ENCODE results near the gene ADCY4.
"Not testable (repeated sequence)": the region's sequence is repeated elsewhere in the genome, so short reads cannot be mapped to it uniquely, and the experiment has no call there.

ADCY4 gene

DNA sequence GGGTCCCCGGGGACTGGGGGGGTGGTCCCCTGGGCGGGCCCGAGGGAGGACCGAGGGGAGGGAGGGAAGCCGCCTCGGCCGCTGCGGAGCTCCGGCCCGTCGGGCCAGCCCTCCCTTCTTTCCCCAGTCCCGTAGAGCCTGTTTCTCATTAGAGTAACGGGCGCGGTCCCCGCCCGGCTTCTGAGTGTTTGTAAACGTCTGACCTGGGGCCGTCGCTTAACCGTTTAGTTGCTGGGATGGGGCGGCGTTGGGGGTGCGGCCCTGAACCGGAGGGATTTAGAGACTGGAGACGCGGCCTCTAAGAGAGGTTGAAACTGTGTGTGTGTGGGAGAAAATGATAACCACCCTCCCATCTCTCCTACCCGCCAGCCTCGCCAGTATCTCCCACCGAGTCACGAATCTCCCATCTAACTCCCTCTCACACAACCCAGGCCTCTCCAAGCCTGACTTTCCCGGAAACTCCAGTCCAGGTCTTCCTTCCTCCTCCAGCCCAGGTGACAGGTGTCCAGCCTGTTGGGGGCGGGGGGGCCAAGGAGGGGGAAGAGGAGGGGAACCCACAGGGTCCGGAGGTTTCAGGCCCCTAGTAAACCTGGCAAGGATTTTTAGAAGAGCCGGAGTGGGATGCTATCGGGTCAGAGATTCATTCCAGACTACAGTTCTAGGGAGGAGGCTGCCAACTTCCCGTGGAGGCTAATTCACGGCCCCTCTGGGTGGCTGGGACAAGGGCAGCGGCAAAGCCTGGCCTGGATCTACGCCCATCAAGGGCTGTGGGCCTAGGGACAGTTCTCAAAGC lies 32.0 kb upstream of the ADCY4 start:
- peak; percentile 93 for DNase-seq (ENCODE audit: low read depth, low spot score)

DNA sequence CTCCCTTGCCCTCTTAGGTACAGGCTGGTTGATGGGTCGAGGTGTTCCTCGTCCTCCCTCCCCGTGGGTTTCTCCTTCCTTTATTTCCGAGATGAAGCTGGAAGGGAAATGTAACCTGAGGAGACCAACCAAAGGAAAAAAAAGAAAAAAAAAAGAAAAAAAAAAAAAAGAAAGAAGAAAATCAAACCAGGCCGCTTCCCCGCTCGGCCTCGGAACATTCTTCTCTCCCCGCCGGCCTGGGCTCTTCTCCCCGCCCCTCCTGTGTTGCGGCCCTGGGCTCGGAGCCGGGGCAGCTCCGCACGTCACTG lies 31.5 kb upstream of the ADCY4 start:
- DNase-seq (ENCODE audit: low read depth, low spot score) = no peak

DNA sequence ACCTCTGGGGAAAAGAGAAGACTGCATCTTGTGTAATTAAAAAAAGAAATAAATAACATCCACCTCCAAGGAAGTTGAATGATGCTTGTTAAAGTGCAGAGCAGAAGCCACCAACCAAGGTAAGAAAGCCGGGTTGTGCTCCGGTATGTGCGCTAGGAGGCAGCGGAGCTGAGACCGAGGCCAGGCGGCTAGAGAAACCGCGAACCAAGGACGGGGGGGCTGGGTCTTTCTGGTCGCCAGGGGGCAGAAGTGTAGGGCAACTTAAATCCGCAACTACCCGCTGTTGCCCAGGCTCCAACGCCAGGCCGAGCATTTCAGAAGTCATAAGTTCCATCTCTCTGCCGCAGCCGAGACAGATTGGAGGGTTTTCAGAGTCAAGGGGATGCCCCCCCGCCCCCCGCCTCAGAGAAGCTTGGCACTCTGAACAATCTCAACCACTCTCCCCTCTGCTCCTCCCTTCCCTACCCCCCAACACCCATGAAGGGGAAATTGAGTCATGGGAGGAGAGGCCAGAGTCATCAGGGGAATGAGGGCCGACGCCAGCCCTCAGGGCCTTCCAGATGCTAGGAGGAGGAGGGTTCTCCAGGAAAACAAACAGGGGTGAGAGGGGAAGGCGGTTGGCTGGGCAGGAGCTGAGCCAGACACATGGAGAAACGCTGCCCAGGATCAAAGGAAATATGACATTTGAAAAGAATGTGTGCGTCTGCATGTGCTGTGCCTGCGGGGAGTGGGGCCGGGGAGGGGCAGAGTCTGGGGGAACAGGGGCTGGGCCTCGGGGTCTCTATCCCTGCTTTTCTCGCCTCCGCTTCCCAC lies 30.9 kb upstream of the ADCY4 start:
- DNase-seq (ENCODE audit: low read depth, low spot score) = peak; percentile 81

DNA sequence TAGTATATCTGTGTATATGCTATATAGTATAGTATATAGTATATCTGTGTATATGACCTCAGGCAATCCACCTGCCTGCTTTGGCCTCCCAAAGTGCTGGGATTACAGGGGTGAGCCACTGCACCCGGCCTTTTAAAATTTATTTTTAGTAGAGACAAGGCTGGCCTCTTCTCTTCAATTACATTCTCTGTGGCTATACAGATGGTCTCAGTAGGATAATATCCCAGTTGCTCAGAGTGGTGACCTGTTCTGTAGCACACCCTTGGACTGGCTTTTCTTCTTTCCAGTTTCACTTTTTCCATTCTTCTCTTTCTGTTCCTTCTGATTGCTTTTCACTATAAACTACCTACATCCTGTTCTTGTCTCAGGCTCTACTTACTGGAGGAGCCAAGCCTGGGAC lies 30.0 kb upstream of the ADCY4 start:
- DNase-seq (ENCODE audit: low read depth, low spot score) = no peak

DNA sequence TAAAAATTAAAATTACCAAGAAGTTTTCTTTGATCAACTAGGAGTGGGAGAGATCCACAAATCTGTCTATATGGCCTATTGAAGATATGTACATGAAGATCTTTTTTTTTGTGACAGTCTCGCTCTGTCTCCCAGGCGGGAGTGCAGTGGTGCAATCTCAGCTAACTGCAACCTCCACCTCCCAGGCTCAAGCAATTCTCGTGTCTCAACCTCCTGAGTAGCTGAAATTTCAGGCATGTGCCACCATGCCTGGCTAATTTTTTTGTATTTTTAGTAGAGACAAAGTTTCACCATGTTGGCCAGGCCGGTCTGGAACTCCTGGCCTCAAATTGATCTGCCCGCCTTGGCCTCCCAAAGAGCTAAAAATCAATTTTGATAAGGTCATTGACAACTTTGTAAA lies 28.5 kb upstream of the ADCY4 start:
- no peak for DNase-seq (ENCODE audit: low read depth, low spot score)

DNA sequence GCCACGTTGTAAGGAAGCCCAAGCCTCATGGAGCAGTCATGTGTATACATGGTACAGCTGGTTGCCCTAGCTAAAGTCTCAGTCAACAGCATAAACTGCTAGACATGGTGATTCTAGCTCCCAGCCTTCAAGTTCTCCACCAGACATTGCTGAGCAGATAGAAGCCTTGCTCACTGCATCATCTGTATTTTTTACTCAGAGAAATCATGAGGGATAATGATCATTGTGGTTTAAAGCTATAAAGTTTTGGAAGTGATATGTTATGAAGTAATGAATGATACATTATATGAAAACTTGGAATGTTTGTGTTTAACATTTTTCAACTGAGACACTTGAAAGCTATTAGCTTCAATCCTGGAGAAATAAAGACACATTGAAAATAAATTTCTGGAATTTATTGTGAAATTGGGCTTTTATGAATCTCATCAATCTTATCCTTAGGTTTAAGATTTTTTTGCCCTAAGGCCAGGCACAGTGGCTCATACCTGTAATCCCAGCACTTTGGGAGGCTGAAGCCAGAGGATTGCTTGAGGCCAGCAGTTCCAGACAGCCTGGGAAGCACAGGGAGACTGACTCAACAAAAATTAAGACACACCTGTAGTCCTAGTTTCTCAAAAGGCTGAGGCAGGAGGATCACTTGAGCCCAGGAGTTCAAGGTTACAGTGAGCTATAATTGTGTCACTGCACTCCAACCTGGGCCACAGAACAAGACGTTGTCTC lies 27.5 kb upstream of the ADCY4 start:
- no peak for DNase-seq (ENCODE audit: low read depth, low spot score)

DNA sequence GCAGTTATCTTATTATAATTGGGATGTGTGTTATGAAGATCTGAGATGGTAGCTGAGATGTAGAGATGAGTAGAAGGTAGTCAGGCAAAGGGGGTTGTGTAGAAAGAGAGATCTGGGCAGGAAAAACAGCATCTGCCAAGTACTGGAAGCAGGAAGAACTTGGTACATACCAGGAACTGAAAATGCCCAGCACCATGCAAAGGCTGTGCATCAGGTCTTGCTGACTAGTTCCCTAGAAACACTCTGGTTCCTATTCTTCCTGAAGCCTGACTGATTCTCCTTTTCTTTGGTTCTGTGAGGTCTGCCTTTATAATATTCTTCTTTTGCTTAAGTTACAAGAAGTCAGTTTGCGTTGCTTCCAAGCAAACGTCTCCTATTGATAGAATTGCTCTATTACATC lies 26.5 kb upstream of the ADCY4 start:
- no peak for DNase-seq (ENCODE audit: low read depth, low spot score)

DNA sequence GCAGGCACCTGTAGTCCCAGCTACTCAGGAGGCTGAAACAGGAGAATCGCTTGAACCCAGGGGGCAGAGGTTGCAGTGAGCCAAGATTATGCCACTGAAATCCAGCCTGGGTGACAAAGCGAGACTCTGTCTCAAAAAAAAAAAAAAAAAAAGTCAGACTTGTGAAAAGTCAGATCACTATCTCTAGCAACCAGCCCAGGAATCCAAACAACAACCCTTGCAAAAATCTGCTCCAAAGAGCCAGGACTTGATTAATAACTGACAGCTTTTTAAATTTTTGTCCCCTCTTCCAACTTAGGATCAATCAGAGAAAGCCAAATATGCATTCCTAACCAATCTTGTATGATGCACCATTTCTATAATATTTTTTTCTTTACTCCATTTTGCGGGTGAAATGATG lies 25.4 kb upstream of the ADCY4 start:
- DNase-seq (ENCODE audit: low read depth, low spot score) = no peak

DNA sequence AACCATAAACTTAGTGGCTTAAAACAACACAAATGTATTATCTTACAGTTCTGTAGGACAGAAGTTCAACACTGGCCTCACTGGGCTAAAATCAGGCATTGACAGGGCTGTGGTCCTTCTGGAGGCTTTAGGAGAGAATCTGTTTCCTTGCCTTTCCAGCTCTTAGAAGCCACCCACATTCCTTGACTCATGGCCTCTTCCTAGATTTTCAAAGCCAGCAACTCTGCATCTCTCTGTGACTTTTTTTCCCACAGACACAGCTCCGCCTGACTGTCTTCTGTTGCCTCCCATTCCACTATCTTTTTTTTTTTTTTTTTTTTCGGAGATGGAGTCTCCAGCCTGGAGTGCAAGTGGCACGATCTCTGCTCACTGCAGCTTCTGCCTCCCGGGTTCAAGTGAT lies 21.3 kb upstream of the ADCY4 start:
- no peak for DNase-seq (ENCODE audit: low read depth, low spot score)

DNA sequence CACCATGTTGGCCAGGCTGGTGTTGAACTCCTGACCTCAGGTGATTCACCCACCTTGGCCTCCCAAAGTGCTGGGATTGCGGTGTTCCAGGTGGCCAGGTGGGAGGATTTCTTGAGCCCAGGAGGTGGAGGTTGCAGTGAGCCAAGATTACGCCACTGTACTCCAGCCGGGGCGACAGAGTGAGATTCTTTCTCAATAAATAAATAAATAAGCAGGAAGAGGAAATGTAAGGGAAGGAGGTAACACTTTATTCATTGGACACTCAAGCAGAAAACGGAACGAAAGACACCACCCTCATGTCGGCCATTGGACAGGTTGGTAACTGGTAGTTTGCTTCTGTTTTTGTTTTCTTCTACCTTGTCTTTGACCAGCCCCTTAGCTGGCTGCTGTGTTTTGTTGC lies 20.1 kb upstream of the ADCY4 start:
- no peak for DNase-seq (ENCODE audit: low read depth, low spot score)

DNA sequence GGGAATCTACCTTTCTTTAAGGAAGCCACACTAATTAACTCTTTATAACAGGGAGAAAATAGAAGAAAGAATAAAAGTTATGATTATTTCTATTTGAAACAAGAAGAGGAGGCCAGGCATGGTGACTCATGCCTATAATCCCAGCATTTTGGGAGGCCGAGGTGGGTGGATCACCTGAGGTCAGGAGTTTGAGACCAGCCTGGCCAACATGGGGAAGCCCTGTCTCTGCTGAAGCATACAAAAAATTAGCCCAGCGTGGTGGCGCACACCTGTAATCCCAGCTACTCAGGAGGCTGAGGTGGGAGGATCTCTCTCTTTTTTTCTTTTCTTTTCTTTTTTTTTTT lies 19.6 kb upstream of the ADCY4 start:
- DNase-seq (ENCODE audit: low read depth, low spot score) = not testable (repeated sequence)

DNA sequence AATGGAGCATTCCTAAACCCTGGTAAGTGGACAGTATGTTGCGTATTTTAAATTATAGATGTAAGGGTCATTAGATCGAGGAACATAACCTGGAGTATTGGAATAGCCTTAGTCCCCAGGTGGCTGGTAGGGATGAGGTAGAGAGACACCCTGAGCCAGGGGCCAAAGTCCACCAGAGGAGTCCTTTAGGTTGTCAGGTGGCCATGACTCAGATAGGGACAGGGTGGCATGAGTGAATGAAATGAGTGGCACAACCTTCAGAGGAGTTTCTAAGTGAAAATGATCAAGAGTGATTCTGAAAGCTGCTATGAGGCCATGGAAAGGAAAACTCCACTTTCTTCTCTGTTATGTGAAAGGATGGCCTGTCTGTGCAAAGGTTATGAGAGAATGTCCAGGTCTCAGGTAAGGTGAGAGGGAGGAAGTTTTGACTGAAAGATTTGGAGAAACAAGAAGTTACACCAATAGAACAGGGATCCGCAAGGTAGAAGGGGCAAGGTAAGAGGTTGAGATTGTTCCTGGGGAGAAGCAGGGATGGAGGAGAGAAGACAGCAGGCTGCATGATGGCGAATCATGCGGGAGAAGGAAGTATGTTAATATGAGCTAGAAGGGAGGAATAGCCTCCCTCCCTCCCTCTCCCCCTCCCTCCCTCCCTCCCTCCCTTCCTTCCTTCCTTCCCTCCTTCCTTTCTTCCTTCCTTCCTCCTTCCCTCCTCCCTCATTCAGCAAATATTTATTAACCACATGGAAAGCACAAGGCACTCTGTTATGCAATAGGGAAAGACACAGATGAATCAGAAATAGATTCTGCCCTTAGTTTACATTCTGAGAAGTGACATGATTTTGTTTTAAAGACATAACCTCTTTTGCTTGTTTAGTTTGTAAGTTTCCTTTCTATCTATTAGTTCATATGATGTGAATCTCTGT lies 18.9 kb upstream of the ADCY4 start:
- no peak for DNase-seq (ENCODE audit: low read depth, low spot score)

DNA sequence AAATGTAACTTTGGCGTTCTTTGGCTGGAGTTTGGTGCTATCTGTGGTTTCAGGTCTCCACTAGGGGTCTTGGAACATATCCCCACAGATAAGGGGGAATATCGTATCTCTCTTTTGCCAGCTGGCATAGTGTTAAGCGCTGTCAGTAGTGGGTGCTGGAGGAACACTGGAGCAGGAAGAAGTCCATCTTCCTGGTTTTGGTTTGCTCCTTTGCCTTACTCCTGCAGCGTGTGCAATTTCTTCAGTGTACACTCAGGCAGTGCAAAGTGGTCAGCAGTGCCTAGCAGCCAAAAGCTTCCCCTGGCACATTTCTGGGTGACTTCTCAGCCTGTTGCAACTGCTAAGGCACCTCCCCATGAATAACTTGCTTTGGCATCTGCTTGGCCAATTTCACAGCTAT lies 16.6 kb upstream of the ADCY4 start:
- no peak for DNase-seq (ENCODE audit: low read depth, low spot score)

DNA sequence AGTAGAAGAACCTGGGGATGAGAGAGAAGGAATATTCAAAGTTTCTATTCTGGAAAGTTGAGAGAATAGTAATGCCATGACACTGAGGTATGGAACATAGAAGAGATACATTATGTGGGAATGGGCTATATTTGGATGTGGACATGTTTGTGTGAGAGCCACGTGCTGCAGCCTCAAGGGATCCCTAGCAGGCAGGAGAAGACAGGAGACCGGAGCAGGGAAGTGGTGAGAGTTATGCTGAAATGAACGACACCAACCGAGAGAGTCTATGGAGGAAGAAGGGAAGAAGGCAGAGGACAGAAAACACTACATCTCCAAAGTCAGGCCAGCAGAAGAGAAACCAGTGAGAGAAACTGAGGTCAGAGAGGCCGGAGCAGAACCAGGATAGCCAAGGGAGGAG lies 14.9 kb upstream of the ADCY4 start:
- no peak for DNase-seq (ENCODE audit: low read depth, low spot score)

DNA sequence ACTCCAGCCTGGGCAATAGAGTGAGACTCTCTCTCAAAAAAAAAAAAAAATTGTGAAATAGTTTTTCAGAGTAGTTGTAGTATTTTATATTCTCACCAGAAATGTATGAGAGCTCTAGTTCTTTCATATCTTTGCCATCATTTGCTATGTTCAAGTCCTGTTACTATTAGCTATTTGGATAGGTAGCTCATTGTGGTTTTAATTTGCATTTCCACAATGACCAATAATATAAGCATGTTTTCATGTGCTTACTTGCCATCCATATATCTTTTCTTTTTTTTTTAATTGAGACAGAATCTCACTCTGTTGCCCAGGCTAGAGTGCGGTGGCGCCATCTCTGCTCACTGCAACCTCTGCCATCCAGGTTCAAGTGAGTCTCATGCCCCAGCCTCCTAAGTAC lies 13.3 kb upstream of the ADCY4 start:
- no peak for DNase-seq (ENCODE audit: low read depth, low spot score)

DNA sequence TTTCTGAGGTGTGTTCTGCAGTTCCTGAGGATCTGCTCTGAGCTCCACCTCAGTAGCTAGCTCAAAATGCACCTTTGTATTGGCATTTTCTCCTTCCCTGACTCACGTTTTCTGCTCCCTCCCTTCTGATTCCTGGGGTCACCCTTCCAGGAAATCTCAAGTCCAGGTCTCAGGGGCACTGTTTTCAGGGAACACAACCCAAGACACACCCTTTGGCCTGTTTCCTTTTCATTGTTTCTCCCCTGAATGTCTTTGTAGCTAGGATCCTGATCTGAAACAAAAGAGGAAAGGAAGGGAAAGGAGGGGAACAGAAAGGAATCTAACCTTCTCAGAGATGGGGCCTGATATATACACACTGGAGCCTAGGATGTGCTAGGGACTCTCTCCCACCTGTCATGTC lies 12.3 kb upstream of the ADCY4 start:
- DNase-seq (ENCODE audit: low read depth, low spot score) = no peak

DNA sequence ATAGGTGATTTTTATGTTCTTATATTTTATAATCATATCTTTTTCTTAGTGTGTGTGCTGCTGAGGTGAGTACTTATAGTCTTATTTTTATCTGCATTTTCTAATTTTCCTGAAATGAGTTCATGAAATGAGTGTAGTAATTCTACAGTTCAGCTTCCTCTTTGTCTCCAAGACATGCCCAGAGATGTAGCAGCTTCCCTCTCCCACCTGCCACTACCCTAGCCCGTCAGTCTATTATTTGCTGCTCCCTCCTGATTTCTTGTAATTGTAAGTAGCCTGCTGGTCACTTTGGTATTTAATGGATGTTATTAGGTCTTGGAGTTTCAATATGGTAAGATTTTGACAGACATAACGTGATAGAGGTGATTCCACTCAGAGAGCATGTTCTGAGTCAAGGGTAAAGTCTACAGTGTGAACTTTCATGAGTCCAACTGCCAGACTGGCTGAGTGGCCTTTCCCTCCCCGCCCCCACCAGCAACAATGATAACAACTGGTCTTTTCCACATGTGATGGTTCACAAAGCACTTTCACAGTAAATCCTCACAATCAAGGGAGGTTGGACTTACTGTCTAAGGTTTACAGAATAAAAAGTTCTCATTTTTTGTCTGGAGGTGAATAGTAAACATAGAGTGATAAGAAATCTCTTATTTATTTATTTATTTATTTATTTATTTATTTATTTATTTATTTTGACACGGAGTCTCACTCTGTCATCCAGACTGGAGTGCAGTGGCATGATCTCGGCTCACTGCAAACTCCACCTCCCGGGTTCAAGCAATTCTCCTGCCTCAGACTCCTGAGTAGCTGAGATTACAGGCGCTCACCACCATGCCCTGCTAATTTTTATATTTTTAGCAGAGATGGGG lies 9.2 kb upstream of the ADCY4 start:
- DNase-seq (ENCODE audit: low read depth, low spot score) = no peak

DNA sequence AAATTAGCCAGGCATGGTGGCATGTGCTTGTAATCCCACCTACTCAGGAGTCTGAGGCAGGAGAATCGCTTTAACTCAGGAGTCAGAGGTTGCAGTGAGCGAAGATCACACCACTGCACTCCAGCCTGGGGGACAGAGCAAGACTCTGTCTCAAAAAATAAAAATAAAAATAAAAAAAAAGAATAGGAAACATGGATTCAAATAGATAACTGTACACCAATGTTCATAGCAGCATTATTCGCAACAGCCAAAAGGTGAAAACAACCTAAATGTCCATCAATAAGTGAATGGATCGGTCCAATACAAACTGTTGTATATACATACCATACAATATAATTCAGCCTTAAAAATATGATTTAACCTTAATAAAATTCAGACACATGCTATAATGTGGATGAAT lies 8.0 kb upstream of the ADCY4 start:
- DNase-seq (ENCODE audit: low read depth, low spot score) = no peak

DNA sequence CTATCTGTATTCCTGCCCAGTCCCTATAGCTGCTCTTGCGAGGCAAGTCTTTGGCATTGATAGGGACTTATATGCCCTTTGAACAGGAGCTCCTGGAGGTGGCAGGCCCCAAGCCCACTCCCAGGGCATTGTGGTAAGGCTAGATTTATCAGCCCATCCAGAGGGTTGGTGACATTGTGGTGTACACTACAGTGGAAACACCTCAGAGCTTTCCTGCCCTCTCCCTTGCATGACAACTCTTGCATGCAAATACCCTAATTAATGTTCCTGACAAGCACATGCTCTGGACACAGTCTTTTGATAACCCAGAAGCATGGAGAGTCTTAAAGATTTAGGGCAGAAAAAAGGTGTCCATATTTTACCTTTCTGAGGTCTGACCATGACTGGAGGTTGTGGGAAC lies 5.7 kb upstream of the ADCY4 start:
- no peak for DNase-seq (ENCODE audit: low read depth, low spot score)

DNA sequence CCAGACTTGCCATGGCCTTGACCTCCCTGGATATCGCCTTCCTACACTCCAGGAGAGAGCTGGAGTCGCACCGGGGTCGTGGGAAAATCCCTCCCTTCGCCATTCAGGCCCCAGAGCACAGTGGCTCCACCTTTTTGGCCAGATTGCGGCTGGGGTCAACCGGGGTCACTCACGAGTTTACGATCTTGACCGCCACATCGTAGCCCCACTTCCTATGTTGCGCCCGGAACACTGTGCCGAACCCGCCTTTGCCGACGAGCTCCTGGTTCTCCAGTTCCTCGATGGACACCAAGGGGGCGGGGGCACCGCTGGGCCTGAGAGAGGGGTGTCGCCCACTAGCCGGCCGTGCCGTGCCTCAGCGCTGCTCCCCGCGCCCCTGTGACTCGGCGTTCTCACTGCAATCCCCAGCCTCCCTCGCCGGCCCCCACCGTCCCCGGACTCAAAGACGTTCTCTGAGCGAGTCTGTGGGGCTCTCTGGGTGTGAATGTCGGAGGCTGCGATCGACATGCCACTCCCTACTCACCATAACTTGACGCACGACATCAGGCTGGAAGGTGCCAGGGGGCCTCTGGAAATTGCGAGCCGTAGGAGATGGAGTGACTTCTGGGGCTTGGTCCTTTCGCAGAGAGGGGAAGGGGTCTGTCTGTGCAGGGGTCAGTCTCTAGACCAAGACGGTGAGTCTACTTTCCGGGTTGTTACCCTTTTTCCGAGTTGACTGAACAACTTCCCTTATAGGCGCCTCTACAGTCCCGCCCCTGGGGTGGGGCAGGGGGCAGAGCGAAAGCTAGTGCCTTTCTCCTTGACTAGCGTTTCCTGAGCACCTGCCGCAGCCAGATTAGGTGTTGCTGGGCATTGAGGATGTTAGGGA lies 4.6 kb upstream of the ADCY4 start, which contains the start of gene RIPK3:
RIPK3 (minus strand) TSS at position 708 of the 868 bp plus-strand sequence; CDS start at position 543, 165 bp downstream.
- DNase-seq (ENCODE audit: low read depth, low spot score) = no peak
